Esophagus squamous epithelium (tissue), 4 donors: ENCODE measurements around the gene L3HYPDH.

ENCODE experiments used
- POLR2A ChIP-seq, 4 donors: fragments of 450-650 bp; IDR thresholded peaks; one replicate each; pipeline ENCODE4 v1.6.1; 2017; ENCODE audit warnings: antibody characterized with exemption in 4 of 4, mild to moderate bottlenecking in 4 of 4, moderate library complexity in 3 of 4
- TF ChIP-seq, protein P1 (sequence below), 6 experiments: fragments of 450-650 bp in 4 of 6; fragments of 200-600 bp in 2 of 6; sonication (generic) in 2 of 6; IDR thresholded peaks; one replicate each; pipeline ENCODE4 v1.5.1; 2016 to 2019; ENCODE audit warnings: antibody characterized with exemption in 6 of 6, mild to moderate bottlenecking in 4 of 6, moderate library complexity in 4 of 6

GRCh38 chr14:59464486-59465315 lies 19.5 kb downstream of the L3HYPDH start:
- TF ChIP-seq, protein P1, sequence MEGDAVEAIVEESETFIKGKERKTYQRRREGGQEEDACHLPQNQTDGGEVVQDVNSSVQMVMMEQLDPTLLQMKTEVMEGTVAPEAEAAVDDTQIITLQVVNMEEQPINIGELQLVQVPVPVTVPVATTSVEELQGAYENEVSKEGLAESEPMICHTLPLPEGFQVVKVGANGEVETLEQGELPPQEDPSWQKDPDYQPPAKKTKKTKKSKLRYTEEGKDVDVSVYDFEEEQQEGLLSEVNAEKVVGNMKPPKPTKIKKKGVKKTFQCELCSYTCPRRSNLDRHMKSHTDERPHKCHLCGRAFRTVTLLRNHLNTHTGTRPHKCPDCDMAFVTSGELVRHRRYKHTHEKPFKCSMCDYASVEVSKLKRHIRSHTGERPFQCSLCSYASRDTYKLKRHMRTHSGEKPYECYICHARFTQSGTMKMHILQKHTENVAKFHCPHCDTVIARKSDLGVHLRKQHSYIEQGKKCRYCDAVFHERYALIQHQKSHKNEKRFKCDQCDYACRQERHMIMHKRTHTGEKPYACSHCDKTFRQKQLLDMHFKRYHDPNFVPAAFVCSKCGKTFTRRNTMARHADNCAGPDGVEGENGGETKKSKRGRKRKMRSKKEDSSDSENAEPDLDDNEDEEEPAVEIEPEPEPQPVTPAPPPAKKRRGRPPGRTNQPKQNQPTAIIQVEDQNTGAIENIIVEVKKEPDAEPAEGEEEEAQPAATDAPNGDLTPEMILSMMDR (IDR thresholded peaks at IDR 0.05), result no peak
- no peak for TF ChIP-seq POLR2A (IDR thresholded peaks at IDR 0.05)
